ENCODE data around the gene ANKS4B. TPM values are rescaled to one million over a fixed set of nuclear protein-coding genes. Genes with fewer than 3 reads are reported as not detected.

Gene ANKS4B
- polyA plus RNA-seq, 1 donor from 2014 or later, result not detected

- H3K27ac ChIP-seq (ENCODE audit: low read length), result no peak overlapping the region
- no peaks in the 10 kb centered on the region for H3F3A ChIP-seq (ENCODE audit: insufficient read depth, low read length, poor library complexity, severe bottlenecking)
- H3K9me3 ChIP-seq (ENCODE audit: low read length), result peaks cover 7% of the 10 kb centered on the region
- no peaks in the 10 kb centered on the region for H4K20me1 ChIP-seq (ENCODE audit: insufficient read depth)
- no peak overlapping the region for H2AFZ ChIP-seq (ENCODE audit: low read depth, low read length)
- H3K4me3 ChIP-seq (ENCODE audit: low read length), result no peak overlapping the region
- H3K9ac ChIP-seq (ENCODE audit: low read length), result no peak overlapping the region
- H3K36me3 ChIP-seq (ENCODE audit: insufficient read depth, low read length), result no peaks in the 10 kb centered on the region
- no peak for TF ChIP-seq POLR2AphosphoS5 (IDR thresholded peaks at IDR 0.05)
- TF ChIP-seq RAD21 (conservative IDR thresholded peaks at IDR 0.05), result no peak
- no peak for TF ChIP-seq SMC3 (conservative IDR thresholded peaks at IDR 0.05; ENCODE audit: poor library complexity)
- no peak for TF ChIP-seq EZH2 (IDR thresholded peaks at IDR 0.05; ENCODE audit: borderline replicate concordance, insufficient read depth, low read length, poor library complexity, severe bottlenecking)
- no peak for TF ChIP-seq TAF1 (IDR thresholded peaks at IDR 0.05; ENCODE audit: low read depth)
- TF ChIP-seq REST (IDR thresholded peaks at IDR 0.05; ENCODE audit: borderline replicate concordance), result no peak
- TF ChIP-seq CTCF (IDR thresholded peaks at IDR 0.05; ENCODE audit: poor library complexity, severe bottlenecking), result no peak
- no peak for TF ChIP-seq EP300 (conservative IDR thresholded peaks at IDR 0.05; ENCODE audit: poor library complexity, severe bottlenecking)
- TF ChIP-seq MXI1 (conservative IDR thresholded peaks at IDR 0.05; ENCODE audit: poor library complexity, severe bottlenecking), result no peak
- no peaks in the 10 kb centered on the region for H3K9me2 ChIP-seq (ENCODE audit: insufficient read depth, low read length)
- H3K27me3 ChIP-seq (ENCODE audit: insufficient read depth, low read depth, low read length), result no peaks in the 10 kb centered on the region
- no peaks in the 10 kb centered on the region for H3K79me2 ChIP-seq (replicated peaks; ENCODE audit: insufficient read depth, low read length)
- H3K4me2 ChIP-seq (ENCODE audit: low read length), result no peak overlapping the region
Observed at GRCh38 chr16:21186326-21186691, 47.2 kb upstream of the ANKS4B start.

- no peak overlapping the region for H2AFZ ChIP-seq (ENCODE audit: low read depth, low read length)
- H3K4me2 ChIP-seq (ENCODE audit: low read length), result no peak overlapping the region
- no peaks in the 10 kb centered on the region for H3K79me2 ChIP-seq (replicated peaks; ENCODE audit: insufficient read depth, low read length)
- H4K20me1 ChIP-seq (ENCODE audit: insufficient read depth), result no peaks in the 10 kb centered on the region
- no peaks in the 10 kb centered on the region for H3K9me3 ChIP-seq (ENCODE audit: low read length)
- H3K36me3 ChIP-seq (ENCODE audit: insufficient read depth, low read length), result no peaks in the 10 kb centered on the region
- H3K9ac ChIP-seq (ENCODE audit: low read length), result no peak overlapping the region
- H3K4me3 ChIP-seq (ENCODE audit: low read length), result no peak overlapping the region
- TF ChIP-seq CTCF (IDR thresholded peaks at IDR 0.05; ENCODE audit: poor library complexity, severe bottlenecking) (no peak), POLR2AphosphoS5 (IDR thresholded peaks at IDR 0.05) (no peak), MXI1 (conservative IDR thresholded peaks at IDR 0.05; ENCODE audit: poor library complexity, severe bottlenecking) (no peak), TAF1 (IDR thresholded peaks at IDR 0.05; ENCODE audit: low read depth) (no peak), EZH2 (IDR thresholded peaks at IDR 0.05; ENCODE audit: borderline replicate concordance, insufficient read depth, low read length, poor library complexity, severe bottlenecking) (no peak), SMC3 (conservative IDR thresholded peaks at IDR 0.05; ENCODE audit: poor library complexity) (no peak), REST (IDR thresholded peaks at IDR 0.05; ENCODE audit: borderline replicate concordance) (no peak), RAD21 (conservative IDR thresholded peaks at IDR 0.05) (no peak), EP300 (conservative IDR thresholded peaks at IDR 0.05; ENCODE audit: poor library complexity, severe bottlenecking) (no peak)
- no peak overlapping the region for H3K27ac ChIP-seq (ENCODE audit: low read length)
- H3K27me3 ChIP-seq (ENCODE audit: insufficient read depth, low read depth, low read length), result no peaks in the 10 kb centered on the region
- H3K9me2 ChIP-seq (ENCODE audit: insufficient read depth, low read length), result no peaks in the 10 kb centered on the region
- H3F3A ChIP-seq (ENCODE audit: insufficient read depth, low read length, poor library complexity, severe bottlenecking), result no peaks in the 10 kb centered on the region
Observed at GRCh38 chr16:21189311-21189710, 44.2 kb upstream of the ANKS4B start.
